ENCODE measurements around the gene RGS19. TPM values are rescaled to one million over a fixed set of nuclear protein-coding genes. Genes with fewer than 3 reads are reported as not detected.

Gene RGS19
- total and polyA plus RNA-seq, 7 donors, result 2.0 to 5.7 (median 3.5) TPM

- H3K9me3 ChIP-seq, result no peaks in the 10 kb centered on the region
- peaks cover 0 to 100% of the 10 kb centered on the region in 2 donors for H3K36me3 ChIP-seq (ENCODE audit: insufficient read depth in 1 of 2, low read depth in 1 of 2)
- intact Hi-C loops (cut with DNase I), result no loop called here
- H3K4me1 ChIP-seq, result no peaks in the 10 kb centered on the region
- no peak for DNase-seq
- no peak for ATAC-seq
- no peak overlapping the region for H3K4me3 ChIP-seq
- no peak for TF ChIP-seq CTCF (IDR thresholded peaks at IDR 0.05)
- WGBS, 3 donors, result 92 to 94% (median 93%) methylated on average over 33 to 38 of the region's 38 CpGs
- no peak overlapping the region for H3K27ac ChIP-seq
- H3K27me3 ChIP-seq (ENCODE audit: insufficient read depth in 3 of 3, low read length in 2 of 3), result no peaks in the 10 kb centered on the region
These were observed 49.8 kb downstream of the RGS19 start for GRCh38 chr20:64029293-64030117.

- Histone ChIP-seq H3K27me3 (ENCODE audit: insufficient read depth in 3 of 3, low read length in 2 of 3) (no peaks in the 10 kb centered on the region), H3K4me1 (no peaks in the 10 kb centered on the region), H3K4me3 (no peak overlapping the region), H3K27ac (no peak overlapping the region), H3K36me3 (ENCODE audit: insufficient read depth in 1 of 2, low read depth in 1 of 2) (peaks cover 0 to 100% of the 10 kb centered on the region in 2 donors), H3K9me3 (no peaks in the 10 kb centered on the region)
- ATAC-seq, result no peak
- 91 to 92% (median 91%) methylated on average over 24 of the region's 24 CpGs for WGBS, 3 donors
- intact Hi-C loops (cut with DNase I), result no loop called here
- TF ChIP-seq CTCF (IDR thresholded peaks at IDR 0.05), result no peak
- DNase-seq, result no peak
These were observed 51.2 kb downstream of the RGS19 start for GRCh38 chr20:64027981-64028685.

- Histone ChIP-seq H3K4me1 (no peaks in the 10 kb centered on the region), H3K4me3 (no peak overlapping the region), H3K9me3 (no peaks in the 10 kb centered on the region), H3K36me3 (ENCODE audit: insufficient read depth in 1 of 2, low read depth in 1 of 2) (peaks cover 0 to 95% of the 10 kb centered on the region in 2 donors), H3K27ac (no peak overlapping the region), H3K27me3 (ENCODE audit: insufficient read depth in 3 of 3, low read length in 2 of 3) (no peaks in the 10 kb centered on the region)
- WGBS, 3 donors, result 94 to 97% (median 95%) methylated on average over 23 to 29 of the region's 29 CpGs
- TF ChIP-seq CTCF (IDR thresholded peaks at IDR 0.05), result no peak
- no peak for DNase-seq
- intact Hi-C loops (cut with DNase I), result no loop called here
- ATAC-seq, result no peak
These were observed 53.4 kb downstream of the RGS19 start for GRCh38 chr20:64025826-64026412.

GRCh38 chr20:64025101-64025825 is 54.1 kb downstream of the RGS19 start:
- no peak for TF ChIP-seq CTCF (IDR thresholded peaks at IDR 0.05)
- Histone ChIP-seq H3K27me3 (ENCODE audit: insufficient read depth in 3 of 3, low read length in 2 of 3) (no peaks in the 10 kb centered on the region), H3K4me1 (no peaks in the 10 kb centered on the region), H3K27ac (no peak overlapping the region), H3K4me3 (no peak overlapping the region), H3K9me3 (no peaks in the 10 kb centered on the region), H3K36me3 (ENCODE audit: insufficient read depth in 1 of 2, low read depth in 1 of 2) (peaks cover 0 to 92% of the 10 kb centered on the region in 2 donors)
- no peak for DNase-seq
- ATAC-seq, result no peak
- intact Hi-C loops (cut with DNase I), result no loop called here
- WGBS, 3 donors, result 95 to 98% (median 95%) methylated on average over 18 of the region's 18 CpGs
